H1 (cell line): ENCODE measurements around the gene AGAP1. TPM values are rescaled to one million over a fixed set of nuclear protein-coding genes. Genes with fewer than 3 reads are reported as not detected.

Experiments
- CTCF ChIA-PET: fragments of 300-600 bp; sonication (Branson Sonifier 250); formaldehyde crosslinking; loops from one replicate; lab custom pipeline; 2021; ENCODE audit not compliant: partially characterized antibody; lab: Charles Lee
- POLR2A ChIA-PET: fragments of 300-600 bp; sonication (Branson Sonifier 250); formaldehyde crosslinking; loops from one replicate; lab custom pipeline; 2021; ENCODE audit warnings: inconsistent platforms; ENCODE audit not compliant: partially characterized antibody; lab: Charles Lee
- DNase-seq, 2 experiments: peaks; one replicate each; pipeline versions ENCODE4 v3.0.0 to v3.0.0-alpha.2; 2010 to 2022; ENCODE audit warnings: low spot score in 2 of 2, low read depth in 1 of 2, mixed read lengths in 1 of 2
- FAIRE-seq: peaks from 2 replicates; lab custom pipeline; 2011; peaks lifted over from hg19 to GRCh38; lab: Jason Lieb, UNC
- H2AFZ ChIP-seq: 2 replicates; pipeline ENCODE4 v1.8.1; 2012; ENCODE audit warnings: low read length, inconsistent platforms
- H2AK5ac ChIP-seq: 2 replicates; pipeline ENCODE4 v1.6.1; 2013; ENCODE audit warnings: low read depth, low read length
- H2BK120ac ChIP-seq: replicated peaks from 2 replicates; pipeline ENCODE3; 2013; ENCODE audit warnings: low read depth, low read length, inconsistent platforms
- H2BK12ac ChIP-seq: 2 replicates; pipeline ENCODE4 v1.6.1; 2013; ENCODE audit warnings: low read depth, low read length
- H2BK15ac ChIP-seq: 2 replicates; pipeline ENCODE4 v1.6.1; 2013; ENCODE audit warnings: low read length
- H2BK20ac ChIP-seq: 2 replicates; pipeline ENCODE4 v1.6.1; 2013; ENCODE audit warnings: low read length
- H2BK5ac ChIP-seq: 2 replicates; pipeline ENCODE4 v1.6.1; 2013; ENCODE audit warnings: low read depth, low read length
- H3K14ac ChIP-seq: 2 replicates; pipeline ENCODE4 v1.6.1; 2013; ENCODE audit warnings: inconsistent platforms; ENCODE audit not compliant: insufficient read length
- H3K18ac ChIP-seq: 2 replicates; pipeline ENCODE4 v1.6.1; 2013; ENCODE audit warnings: low read length; ENCODE audit errors: extremely low read depth
- H3K23ac ChIP-seq: 2 replicates; pipeline ENCODE4 v1.6.1; 2013; ENCODE audit warnings: inconsistent platforms; ENCODE audit not compliant: insufficient read length
- H3K23me2 ChIP-seq: 2 replicates; pipeline ENCODE4 v1.6.1; 2013; ENCODE audit warnings: low read depth, low read length
- H3K27ac ChIP-seq: 2 replicates; pipeline ENCODE4 v1.6.1; 2011; ENCODE audit warnings: low read depth, low read length, inconsistent platforms
- H3K27me3 ChIP-seq, 4 experiments: replicated peaks in 1 of 4; 1 replicate in 1 of 4; 2 replicates in 3 of 4; pipeline versions ENCODE4 v1.6.1 to v1.8.1; 2011 to 2013; ENCODE audit warnings: low read length in 3 of 4, mild to moderate bottlenecking in 3 of 4, inconsistent platforms in 2 of 4, mixed read lengths in 2 of 4, moderate library complexity in 1 of 4; ENCODE audit not compliant: control insufficient read depth in 3 of 4, insufficient read depth in 3 of 4; ENCODE audit errors: extremely low read depth in 1 of 4
- H3K36me3 ChIP-seq, 4 experiments: 2 replicates each; pipeline versions ENCODE4 v1.6.1 to v1.8.1; 2011 to 2013; ENCODE audit warnings: mild to moderate bottlenecking in 4 of 4, low read length in 3 of 4, moderate library complexity in 2 of 4, control low read depth in 1 of 4, inconsistent platforms in 1 of 4; ENCODE audit not compliant: insufficient read depth in 4 of 4, control insufficient read depth in 2 of 4
- H3K4ac ChIP-seq: replicated peaks from 2 replicates; pipeline ENCODE3; 2013; ENCODE audit warnings: low read length, low read depth, mixed read lengths, inconsistent platforms; ENCODE audit not compliant: insufficient read length
- H3K4me1 ChIP-seq, 4 experiments: replicated peaks in 1 of 4; 1 replicate in 1 of 4; 2 replicates in 3 of 4; pipeline versions ENCODE4 v1.6.1 to v1.8.1; 2011 to 2013; ENCODE audit warnings: low read length in 3 of 4, inconsistent platforms in 2 of 4, mixed read lengths in 1 of 4; ENCODE audit not compliant: insufficient read depth in 4 of 4, control insufficient read depth in 3 of 4
- H3K4me2 ChIP-seq, 2 experiments: 2 replicates each; pipeline versions ENCODE4 v1.6.1 to v1.8.1; 2011 to 2013; ENCODE audit warnings: low read depth in 2 of 2, low read length in 2 of 2, control low read depth in 1 of 2, inconsistent platforms in 1 of 2, mild to moderate bottlenecking in 1 of 2; ENCODE audit not compliant: insufficient read depth in 1 of 2
- H3K4me3 ChIP-seq, 4 experiments: fragments of 200-600, 300-600 bp in 1 of 4; sonication (generic), shearing (Covaris generic), sonication (Bioruptor Twin) in 1 of 4; 2 replicates each; pipeline versions ENCODE4 v1.5.1 to v1.8.1; 2011 to 2016; ENCODE audit warnings: low read length in 4 of 4, low read depth in 3 of 4, control low read depth in 2 of 4, inconsistent platforms in 2 of 4, mild to moderate bottlenecking in 2 of 4, mixed read lengths in 1 of 4, moderate library complexity in 1 of 4; ENCODE audit not compliant: insufficient read depth in 2 of 4; ENCODE audit errors: extremely low read depth in 1 of 4
- H3K56ac ChIP-seq: replicated peaks from 2 replicates; pipeline ENCODE3; 2013; ENCODE audit warnings: low read depth, mild to moderate bottlenecking, mixed read lengths, low read length, inconsistent platforms; ENCODE audit not compliant: insufficient read length
- H3K79me1 ChIP-seq: 2 replicates; pipeline ENCODE4 v1.6.1; 2013; ENCODE audit warnings: low read depth, low read length, control low read depth
- H3K79me2 ChIP-seq, 2 experiments: 2 replicates each; pipeline versions ENCODE4 v1.6.1 to v1.8.1; 2012 to 2013; ENCODE audit warnings: low read length in 2 of 2, mild to moderate bottlenecking in 2 of 2, inconsistent platforms in 1 of 2; ENCODE audit not compliant: insufficient read depth in 2 of 2, control insufficient read depth in 1 of 2
- H3K9ac ChIP-seq, 4 experiments: replicated peaks in 1 of 4; 1 replicate in 1 of 4; 2 replicates in 3 of 4; pipeline versions ENCODE4 v1.6.1 to v1.8.1; 2011 to 2013; ENCODE audit warnings: low read depth in 3 of 4, low read length in 3 of 4, control low read depth in 2 of 4, mild to moderate bottlenecking in 2 of 4, moderate library complexity in 2 of 4, inconsistent platforms in 1 of 4; ENCODE audit errors: extremely low read depth in 1 of 4
- H3K9me3 ChIP-seq, 2 experiments: 2 replicates each; pipeline versions ENCODE4 v1.6.1 to v1.8.1; 2012 to 2013; ENCODE audit warnings: mild to moderate bottlenecking in 2 of 2, moderate library complexity in 2 of 2, control low read depth in 1 of 2, inconsistent platforms in 1 of 2, low read depth in 1 of 2, low read length in 1 of 2, mixed read lengths in 1 of 2; ENCODE audit not compliant: insufficient read depth in 2 of 2
- H4K20me1 ChIP-seq, 2 experiments: replicated peaks in 1 of 2; 2 replicates each; pipeline versions ENCODE3 to v1.8.1; 2011 to 2013; ENCODE audit warnings: inconsistent platforms in 2 of 2, low read length in 2 of 2, mild to moderate bottlenecking in 1 of 2; ENCODE audit not compliant: insufficient read depth in 2 of 2, control insufficient read depth in 1 of 2
- H4K5ac ChIP-seq: 2 replicates; pipeline ENCODE4 v1.6.1; 2013; ENCODE audit warnings: low read length, low read depth, mixed read lengths, inconsistent platforms; ENCODE audit not compliant: insufficient read length
- H4K8ac ChIP-seq: 2 replicates; pipeline ENCODE4 v1.8.0; 2013; ENCODE audit warnings: mild to moderate bottlenecking, moderate library complexity, low read length, inconsistent platforms; ENCODE audit not compliant: insufficient read depth; ENCODE audit errors: extremely low read depth
- H4K91ac ChIP-seq: replicated peaks from 2 replicates; pipeline ENCODE3; 2013; ENCODE audit warnings: low read length, mixed read lengths, inconsistent platforms; ENCODE audit not compliant: insufficient read length
- HDAC6 ChIP-seq: IDR thresholded peaks from one replicate; pipeline ENCODE4 v1.7.1; 2012; ENCODE audit warnings: low read depth, mild to moderate bottlenecking, inconsistent platforms, low read length, moderate library complexity
- SP1 ChIP-seq: IDR thresholded peaks from 2 replicates; pipeline ENCODE4 v1.6.1; 2011; ENCODE audit warnings: low read depth, low read length
- WGBS, 2 experiments: shearing (Covaris generic) in 1 of 2; methylation state at CpG; one replicate each; pipeline versions ENCODE4 v1.1.6 to v1.1.7; 2013 to 2015; ENCODE audit warnings: low lambda C conversion rate in 2 of 2, mixed read lengths in 2 of 2, inconsistent platforms in 1 of 2, low coverage in 1 of 2, missing lambda C conversion rate in 1 of 2; ENCODE audit not compliant: insufficient replicate concordance in 2 of 2, insufficient coverage in 1 of 2, insufficient read length in 1 of 2; ENCODE audit errors: extremely low coverage in 1 of 2, missing lambda C conversion rate in 1 of 2; 5-methylcytosine and 5-hydroxymethylcytosine counted together
- polyA plus RNA-seq, 7 experiments: library from polyadenylated mRNA; depleted of rRNA in 3 of 7; stranded (reverse) in 5 of 7; unstranded in 2 of 7; fragments of >200 nt in 5 of 7; fragments of 200-250 nt in 2 of 7; gene quantifications; 1 replicate in 5 of 7; 2 replicates in 1 of 7; 4 replicates in 1 of 7; pipeline versions ENCODE4 v1.2.1 to v1.2.3, GENCODE V29; 2011 to 2013; ENCODE audit warnings: missing spikeins in 2 of 7, mixed read lengths in 2 of 7
- total RNA-seq: library from RNA; stranded (reverse); fragmentation: NEBNext Ultra II Directional; extraction: Animal tissue kit (Norgen Biotek cat#: 25700); gene quantifications from 2 replicates; pipeline ENCODE4 v1.2.1, GENCODE V29; 2021
- TF ChIP-seq, protein P1 (sequence below): IDR thresholded peaks from 2 replicates; pipeline ENCODE4 v1.6.1; 2012; ENCODE audit warnings: inconsistent platforms

The AGAP1 gene
- total and polyA plus RNA-seq, 2 of the 8 experiments (the other 6 are each of a cell fraction or from before 2014, with no cell fraction given) = 18.1 to 39.4 TPM

DNA sequence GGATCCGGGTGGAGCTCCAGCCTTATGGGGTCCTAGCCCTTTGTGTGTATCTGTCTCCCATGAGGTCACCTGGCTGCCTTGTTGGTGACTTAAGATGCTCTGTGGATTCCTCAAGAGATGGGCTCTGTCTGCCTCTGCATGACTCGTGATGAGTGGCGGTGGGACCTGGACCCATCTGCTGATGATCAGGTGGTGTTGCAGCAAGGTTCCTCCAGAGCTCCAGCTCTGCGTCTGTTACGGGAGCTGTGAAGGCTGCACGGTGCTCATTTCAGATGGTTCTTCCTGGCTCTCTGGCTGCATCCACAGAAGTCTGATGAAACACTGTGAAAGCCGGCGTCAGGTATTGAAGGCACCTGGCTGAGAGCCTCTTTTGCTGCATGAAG, 2.4 kb downstream of the AGAP1 start:
- no peak overlapping the region for H4K5ac ChIP-seq
- H2BK120ac ChIP-seq = no peak overlapping the region
- no peak overlapping the region for H3K14ac ChIP-seq
- no peak overlapping the region for H2BK15ac ChIP-seq
- no peak overlapping the region for H3K27ac ChIP-seq
- peaks cover 23% of the 10 kb centered on the region for H3K79me1 ChIP-seq
- H3K79me2 ChIP-seq = peaks cover 5 to 64% of the 10 kb centered on the region in 2 experiments
- no peak overlapping the region for H2BK12ac ChIP-seq
- POLR2A ChIA-PET = interaction anchor here (1.6 kb wide), 1 partner anchor 9 kb away, joined by 5 read pairs; no protein-coding TSS in a partner anchor
- peaks cover 0 to 11% (median 7%) of the 10 kb centered on the region in 4 experiments; a peak in 5 of 7 replicates for H3K27me3 ChIP-seq
- no peak overlapping the region for H3K56ac ChIP-seq
- FAIRE-seq (no peak), DNase-seq (no peak)
- H2BK20ac ChIP-seq = no peak overlapping the region
- TF ChIP-seq, protein P1, sequence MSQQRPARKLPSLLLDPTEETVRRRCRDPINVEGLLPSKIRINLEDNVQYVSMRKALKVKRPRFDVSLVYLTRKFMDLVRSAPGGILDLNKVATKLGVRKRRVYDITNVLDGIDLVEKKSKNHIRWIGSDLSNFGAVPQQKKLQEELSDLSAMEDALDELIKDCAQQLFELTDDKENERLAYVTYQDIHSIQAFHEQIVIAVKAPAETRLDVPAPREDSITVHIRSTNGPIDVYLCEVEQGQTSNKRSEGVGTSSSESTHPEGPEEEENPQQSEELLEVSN = no peak
- TF ChIP-seq HDAC6 (no peak), SP1 (no peak)
- CTCF ChIA-PET = interaction anchor here (1.0 to 4.4 kb wide), 4 partner anchors 20 to 99 kb away, joined by 3 to 25 read pairs (median 4); no protein-coding TSS in a partner anchor
- no peak overlapping the region for H3K4ac ChIP-seq
- 0 out of 2 replicates have a peak overlapping the region, but pooled peaks have one; percentile 4 for H2AK5ac ChIP-seq
- H3K23me2 ChIP-seq = peaks cover 16% of the 10 kb centered on the region; the same call in 1 of the 2 replicates
- peaks cover 13 to 44% (median 21%) of the 10 kb centered on the region in 4 experiments for H3K4me1 ChIP-seq
- no peak overlapping the region; the same call in 1 of the 2 replicates for H3K18ac ChIP-seq
- H3K9ac ChIP-seq = no peak overlapping the region
- H4K8ac ChIP-seq = no peak overlapping the region
- H4K20me1 ChIP-seq = peaks cover 26 to 42% of the 10 kb centered on the region in 2 experiments
- no peak overlapping the region for H3K4me3 ChIP-seq
- H2BK5ac ChIP-seq = no peak overlapping the region
- H2AFZ ChIP-seq = no peak overlapping the region
- no peaks in the 10 kb centered on the region for H3K9me3 ChIP-seq
- 92% methylated on average over 8 of the region's 8 CpGs; no CpG with 5 or more reads in 1 of the 2 experiments for WGBS, 2 experiments
- H3K4me2 ChIP-seq = peak overlapping the region in 1 of 2 experiments; percentile 91; a peak in 3 of 4 replicates
- H4K91ac ChIP-seq = no peak overlapping the region
- no peaks in the 10 kb centered on the region for H3K36me3 ChIP-seq
- no peak overlapping the region for H3K23ac ChIP-seq
